NK-92 treated with Interleukin-12 subunit alpha and Interleukin-12 subunit beta, amount 100 ng/mL, for 24 hours (cell line): Measurements from ENCODE around the gene RAPH1.

ENCODE experiments used
- DNase-seq: peaks from one replicate; lab custom pipeline; 2025; lab: John Stamatoyannopoulos, UW

Gene RAPH1

GRCh38 chr2:203361495-203361894, 173.6 kb downstream of the RAPH1 start:
- no peak for DNase-seq

GRCh38 chr2:203360833-203361430, 174.2 kb downstream of the RAPH1 start:
- no peak for DNase-seq

GRCh38 chr2:203359450-203359849, 175.7 kb downstream of the RAPH1 start:
- DNase-seq: no peak

GRCh38 chr2:203354966-203355365, 180.1 kb downstream of the RAPH1 start:
- no peak for DNase-seq

- DNase-seq: no peak
These were observed 182.4 kb downstream of the RAPH1 start for GRCh38 chr2:203352604-203353255.

- DNase-seq: no peak
These were observed 187.7 kb downstream of the RAPH1 start for GRCh38 chr2:203347375-203347774.

- DNase-seq: no peak
These were observed 188.5 kb downstream of the RAPH1 start for GRCh38 chr2:203346612-203347011.

GRCh38 chr2:203344667-203345066, 190.4 kb downstream of the RAPH1 start:
- no peak for DNase-seq
